ENCODE results near the gene HBQ1. TPM values are rescaled to one million over a fixed set of nuclear protein-coding genes. Genes with fewer than 3 reads are reported as not detected.

The HBQ1 gene
- total RNA-seq, result not detected

DNA sequence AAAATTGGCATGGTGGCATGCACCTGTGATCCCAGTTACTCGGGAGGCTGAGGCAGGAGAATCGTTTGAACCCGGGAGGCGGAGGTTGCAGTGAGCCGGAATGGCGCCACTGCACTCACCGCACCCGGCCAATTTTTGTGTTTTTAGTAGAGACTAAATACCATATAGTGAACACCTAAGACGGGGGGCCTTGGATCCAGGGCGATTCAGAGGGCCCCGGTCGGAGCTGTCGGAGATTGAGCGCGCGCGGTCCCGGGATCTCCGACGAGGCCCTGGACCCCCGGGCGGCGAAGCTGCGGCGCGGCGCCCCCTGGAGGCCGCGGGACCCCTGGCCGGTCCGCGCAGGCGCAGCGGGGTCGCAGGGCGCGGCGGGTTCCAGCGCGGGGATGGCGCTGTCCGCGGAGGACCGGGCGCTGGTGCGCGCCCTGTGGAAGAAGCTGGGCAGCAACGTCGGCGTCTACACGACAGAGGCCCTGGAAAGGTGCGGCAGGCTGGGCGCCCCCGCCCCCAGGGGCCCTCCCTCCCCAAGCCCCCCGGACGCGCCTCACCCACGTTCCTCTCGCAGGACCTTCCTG, at the start of gene HBQ1:
HBQ1 (plus strand) TSS at position 359 of the 575 bp plus-strand sequence; CDS start at position 387, 28 bp downstream.
- no peaks in the 10 kb centered on the region for H3K9me3 ChIP-seq
- H3K36me3 ChIP-seq, result no peaks in the 10 kb centered on the region
- H3K27ac ChIP-seq, result no peak within 1 kb of the TSS
- peaks cover 10% of the 10 kb centered on the region for H3K4me1 ChIP-seq (replicated peaks)
- WGBS, result 9% methylated on average over 51 of the region's 59 CpGs
- TF ChIP-seq, protein P1, sequence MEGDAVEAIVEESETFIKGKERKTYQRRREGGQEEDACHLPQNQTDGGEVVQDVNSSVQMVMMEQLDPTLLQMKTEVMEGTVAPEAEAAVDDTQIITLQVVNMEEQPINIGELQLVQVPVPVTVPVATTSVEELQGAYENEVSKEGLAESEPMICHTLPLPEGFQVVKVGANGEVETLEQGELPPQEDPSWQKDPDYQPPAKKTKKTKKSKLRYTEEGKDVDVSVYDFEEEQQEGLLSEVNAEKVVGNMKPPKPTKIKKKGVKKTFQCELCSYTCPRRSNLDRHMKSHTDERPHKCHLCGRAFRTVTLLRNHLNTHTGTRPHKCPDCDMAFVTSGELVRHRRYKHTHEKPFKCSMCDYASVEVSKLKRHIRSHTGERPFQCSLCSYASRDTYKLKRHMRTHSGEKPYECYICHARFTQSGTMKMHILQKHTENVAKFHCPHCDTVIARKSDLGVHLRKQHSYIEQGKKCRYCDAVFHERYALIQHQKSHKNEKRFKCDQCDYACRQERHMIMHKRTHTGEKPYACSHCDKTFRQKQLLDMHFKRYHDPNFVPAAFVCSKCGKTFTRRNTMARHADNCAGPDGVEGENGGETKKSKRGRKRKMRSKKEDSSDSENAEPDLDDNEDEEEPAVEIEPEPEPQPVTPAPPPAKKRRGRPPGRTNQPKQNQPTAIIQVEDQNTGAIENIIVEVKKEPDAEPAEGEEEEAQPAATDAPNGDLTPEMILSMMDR (IDR thresholded peaks at IDR 0.05), result peak in 1 of 4 experiments; percentile 27
- no peak for TF ChIP-seq POLR2A (IDR thresholded peaks at IDR 0.05)
- intact Hi-C loops (cut with DNase I), result no loop called here
- peak within 1 kb of the TSS; percentile 1 to 19 for H3K4me3 ChIP-seq
- peaks cover 6% of the 10 kb centered on the region for H3K27me3 ChIP-seq (replicated peaks; ENCODE audit: insufficient read depth)
- no peak for DNase-seq (ENCODE audit: low spot score)

DNA sequence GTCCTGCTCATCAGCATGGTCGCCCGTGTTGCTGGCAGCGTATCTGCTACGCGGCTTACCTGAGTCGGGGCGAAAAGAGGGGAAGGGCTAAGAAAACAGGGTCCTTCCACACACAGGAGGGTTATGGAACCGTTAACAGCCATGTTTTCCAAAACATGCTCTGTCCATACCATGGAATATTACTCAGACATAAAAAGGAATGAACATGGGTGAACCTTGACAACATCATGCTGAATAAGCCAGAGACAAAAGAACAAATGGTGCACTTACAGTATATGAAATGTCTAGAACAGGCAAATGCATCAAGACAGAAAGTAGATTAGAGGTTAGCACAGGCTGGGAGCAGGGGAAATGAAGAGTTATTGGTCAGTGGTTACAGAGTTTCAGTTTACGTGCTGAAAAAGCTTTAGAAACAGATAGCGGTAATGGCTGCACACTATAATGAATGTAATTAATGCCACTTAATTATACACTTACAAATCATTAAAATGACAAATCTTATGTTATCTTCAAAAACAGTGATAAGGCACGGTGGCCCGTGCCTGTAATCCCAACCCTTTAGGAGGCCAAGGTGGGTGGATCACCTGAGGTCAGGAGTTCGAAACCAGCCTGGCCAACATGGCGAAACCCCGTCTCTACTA, 49.6 kb upstream of the HBQ1 start:
- Histone ChIP-seq H3K27me3 (replicated peaks; ENCODE audit: insufficient read depth) (no peaks in the 10 kb centered on the region), H3K36me3 (no peaks in the 10 kb centered on the region), H3K27ac (no peak overlapping the region), H3K9me3 (no peaks in the 10 kb centered on the region), H3K4me3 (no peak overlapping the region), H3K4me1 (replicated peaks) (no peaks in the 10 kb centered on the region)
- 90% methylated on average over 15 of the region's 15 CpGs for WGBS
- DNase-seq (ENCODE audit: low spot score), result no peak
- TF ChIP-seq POLR2A (IDR thresholded peaks at IDR 0.05), result no peak
- no peak for TF ChIP-seq POLR2AphosphoS5 (IDR thresholded peaks at IDR 0.05)
- TF ChIP-seq, protein P1 (IDR thresholded peaks at IDR 0.05), result no peak
- intact Hi-C loops (cut with DNase I), result no loop called here

DNA sequence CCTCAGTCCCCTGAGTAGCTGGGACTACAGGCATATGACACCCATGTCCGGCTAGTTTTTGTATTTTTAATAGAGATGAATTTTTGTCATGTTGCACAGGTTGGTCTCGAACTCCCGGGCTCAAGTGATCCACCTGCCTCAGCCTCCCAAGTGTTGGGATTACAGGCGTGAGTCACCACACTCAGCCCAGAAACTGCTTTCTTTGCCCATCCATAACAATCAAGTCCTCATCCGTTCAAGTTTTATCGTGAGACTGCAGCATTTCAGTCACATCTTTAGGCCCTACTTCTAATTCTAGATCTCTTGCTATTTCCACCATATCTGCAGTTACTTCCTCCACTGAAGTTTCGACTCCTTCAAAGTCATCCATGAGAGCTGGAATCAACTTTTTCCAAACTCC, 48.1 kb upstream of the HBQ1 start:
- TF ChIP-seq, protein P1 (IDR thresholded peaks at IDR 0.05), result no peak
- TF ChIP-seq POLR2A (IDR thresholded peaks at IDR 0.05), result no peak
- no peak for TF ChIP-seq POLR2AphosphoS5 (IDR thresholded peaks at IDR 0.05)
- intact Hi-C loops (cut with DNase I), result no loop called here
- no peak overlapping the region for H3K27ac ChIP-seq

DNA sequence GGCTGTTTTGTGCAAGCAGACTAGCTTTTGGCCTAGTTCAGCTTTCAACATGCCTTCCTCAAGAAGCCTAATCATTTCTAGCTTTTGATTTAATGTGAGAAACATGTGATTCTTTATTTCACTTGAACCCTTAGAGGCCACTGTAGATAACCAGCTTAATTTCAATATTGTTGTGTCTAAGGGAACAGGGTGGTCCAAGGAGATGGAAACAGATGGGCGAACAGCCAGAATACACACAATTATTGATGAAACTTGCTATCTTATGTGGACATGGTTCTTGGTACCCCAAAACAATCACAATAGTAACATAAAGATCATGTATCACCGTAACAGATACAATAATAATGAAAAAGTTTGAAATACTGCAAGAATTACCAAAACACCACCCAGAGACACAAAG, 46.5 kb upstream of the HBQ1 start:
- intact Hi-C loops (cut with DNase I), result no loop called here
- Histone ChIP-seq H3K36me3 (no peaks in the 10 kb centered on the region), H3K27me3 (replicated peaks; ENCODE audit: insufficient read depth) (no peaks in the 10 kb centered on the region), H3K4me1 (replicated peaks) (no peaks in the 10 kb centered on the region), H3K27ac (no peak overlapping the region), H3K9me3 (no peaks in the 10 kb centered on the region), H3K4me3 (no peak overlapping the region)
- DNase-seq (ENCODE audit: low spot score), result no peak
- TF ChIP-seq POLR2A (IDR thresholded peaks at IDR 0.05), result no peak
- TF ChIP-seq POLR2AphosphoS5 (IDR thresholded peaks at IDR 0.05), result no peak
- TF ChIP-seq, protein P1 (IDR thresholded peaks at IDR 0.05), result no peak
- 93% methylated on average over 2 of the region's 2 CpGs for WGBS

More for the DNA sequence above, 48.1 kb upstream of the HBQ1 start:
- Histone ChIP-seq H3K4me3 (no peak overlapping the region), H3K9me3 (no peaks in the 10 kb centered on the region), H3K4me1 (replicated peaks) (no peaks in the 10 kb centered on the region), H3K36me3 (no peaks in the 10 kb centered on the region), H3K27me3 (replicated peaks; ENCODE audit: insufficient read depth) (no peaks in the 10 kb centered on the region)
- no peak for DNase-seq (ENCODE audit: low spot score)
- WGBS, result 96% methylated on average over 7 of the region's 7 CpGs

DNA sequence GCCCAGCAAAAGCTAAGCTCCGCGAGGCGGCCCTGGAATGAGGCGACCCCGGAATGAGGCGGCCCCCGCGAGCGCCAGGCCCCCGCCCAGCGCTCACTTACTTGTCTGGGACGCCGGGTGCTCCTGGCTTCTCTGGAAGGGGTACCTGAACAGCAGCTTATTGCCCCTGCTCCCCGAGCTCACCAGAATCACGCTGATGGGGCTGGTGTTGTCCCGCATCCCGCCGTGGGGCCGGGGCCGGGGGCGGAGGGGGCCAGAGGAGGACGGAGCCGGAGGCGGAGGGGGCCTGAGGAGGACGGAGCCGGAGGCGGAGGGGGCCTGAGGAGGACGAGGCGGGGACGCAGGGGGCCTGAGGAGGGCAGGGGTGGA, 42.2 kb upstream of the HBQ1 start:
- H3K36me3 ChIP-seq, result no peaks in the 10 kb centered on the region
- TF ChIP-seq, protein P1 (IDR thresholded peaks at IDR 0.05), result no peak
- TF ChIP-seq POLR2A (IDR thresholded peaks at IDR 0.05) (no peak), POLR2AphosphoS5 (IDR thresholded peaks at IDR 0.05) (no peak)
- H3K4me3 ChIP-seq, result peak overlapping the region; percentile 60 to 79
- WGBS, result under 1% methylated on average over 17 of the region's 30 CpGs
- H3K27me3 ChIP-seq (replicated peaks; ENCODE audit: insufficient read depth), result no peaks in the 10 kb centered on the region
- intact Hi-C loops (cut with DNase I), result no loop called here
- H3K9me3 ChIP-seq, result no peaks in the 10 kb centered on the region
- no peaks in the 10 kb centered on the region for H3K4me1 ChIP-seq (replicated peaks)
- DNase-seq (ENCODE audit: low spot score), result no peak
- peak overlapping the region; percentile 57 to 80 for H3K27ac ChIP-seq

Data from prostate gland (tissue), 2 donors.